T-helper 17 cell (primary cell): Measurements from ENCODE around the gene SLITRK2. TPM values are rescaled to one million over a fixed set of nuclear protein-coding genes. Genes with fewer than 3 reads are reported as not detected.

ENCODE experiments used
- ATAC-seq: fragments of 150-1000 bp; cut with Tn5 transposase; 2 replicates; pipeline ENCODE4 v1.10.0; 2021; ENCODE audit warnings: mild to moderate bottlenecking, moderate library complexity
- DNase-seq, 3 donors: peaks; one replicate each; pipeline versions ENCODE4 v3.0.0 to v3.0.0-alpha.2; 2020 to 2021
- H3K9me3 ChIP-seq: one replicate; pipeline ENCODE4 v1.7.0; 2013; ENCODE audit warnings: low read length, mild to moderate bottlenecking; ENCODE audit not compliant: control insufficient read depth, poor library complexity, severe bottlenecking
- H3K27ac Mint-ChIP-seq: one replicate; pipeline ENCODE4 v1.8.0; 2022; ENCODE audit warnings: mild to moderate bottlenecking, moderate library complexity, mixed read lengths
- H3K27me3 Mint-ChIP-seq: one replicate; pipeline ENCODE4 v1.8.0; 2022; ENCODE audit warnings: mixed read lengths
- H3K36me3 Mint-ChIP-seq: one replicate; pipeline ENCODE4 v1.8.0; 2022; ENCODE audit warnings: low read depth, mixed read lengths
- H3K4me1 Mint-ChIP-seq: one replicate; pipeline ENCODE4 v1.8.0; 2022; ENCODE audit warnings: mild to moderate bottlenecking, mixed read lengths
- H3K4me3 Mint-ChIP-seq: one replicate; pipeline ENCODE4 v1.8.0; 2022; ENCODE audit warnings: mild to moderate bottlenecking, moderate library complexity, mixed read lengths
- total RNA-seq, 4 donors: library from RNA in 2 of 4; stranded (reverse) in 2 of 4; gene quantifications; one replicate each; pipeline ENCODE4 v1.2.3 and lab custom pipeline; 2022 to 2026

SLITRK2 gene
- total RNA-seq, 2 donors from 2014 or later = not detected

- no peaks in the 10 kb centered on the region for H3K9me3 ChIP-seq
- H3K27me3 Mint-ChIP-seq = peaks cover 6% of the 10 kb centered on the region
- no peaks in the 10 kb centered on the region for H3K4me1 Mint-ChIP-seq
- no peak overlapping the region for H3K4me3 Mint-ChIP-seq
- H3K27ac Mint-ChIP-seq = no peak overlapping the region
- H3K36me3 Mint-ChIP-seq = no peaks in the 10 kb centered on the region
- DNase-seq (no peak), ATAC-seq (no peak)
These were observed 8.8 kb downstream of the SLITRK2 start for GRCh38 chrX:145826466-145826865.

GRCh38 chrX:145832796-145833195 lies 15.2 kb downstream of the SLITRK2 start:
- H3K9me3 ChIP-seq = no peaks in the 10 kb centered on the region
- DNase-seq (no peak), ATAC-seq (no peak)
- no peak overlapping the region for H3K4me3 Mint-ChIP-seq
- no peaks in the 10 kb centered on the region for H3K36me3 Mint-ChIP-seq
- H3K27ac Mint-ChIP-seq = no peak overlapping the region
- no peaks in the 10 kb centered on the region for H3K27me3 Mint-ChIP-seq
- H3K4me1 Mint-ChIP-seq = no peaks in the 10 kb centered on the region

GRCh38 chrX:145840531-145840930 lies 22.9 kb downstream of the SLITRK2 start:
- DNase-seq (no peak), ATAC-seq (no peak)
- Mint-ChIP-seq H3K27ac (no peak overlapping the region), H3K4me3 (no peak overlapping the region), H3K27me3 (no peaks in the 10 kb centered on the region), H3K36me3 (no peaks in the 10 kb centered on the region), H3K4me1 (no peaks in the 10 kb centered on the region)
- H3K9me3 ChIP-seq = no peaks in the 10 kb centered on the region

GRCh38 chrX:145843146-145843904 lies 25.7 kb downstream of the SLITRK2 start:
- no peaks in the 10 kb centered on the region for H3K9me3 ChIP-seq
- DNase-seq = no peak
- Mint-ChIP-seq H3K4me1 (no peaks in the 10 kb centered on the region), H3K27me3 (no peaks in the 10 kb centered on the region), H3K27ac (no peak overlapping the region), H3K4me3 (no peak overlapping the region), H3K36me3 (no peaks in the 10 kb centered on the region)
- ATAC-seq = no peak

GRCh38 chrX:145844886-145845285 lies 27.3 kb downstream of the SLITRK2 start:
- no peaks in the 10 kb centered on the region for H3K9me3 ChIP-seq
- Mint-ChIP-seq H3K27me3 (no peaks in the 10 kb centered on the region), H3K27ac (no peak overlapping the region), H3K36me3 (no peaks in the 10 kb centered on the region), H3K4me1 (no peaks in the 10 kb centered on the region), H3K4me3 (no peak overlapping the region)
- ATAC-seq = no peak
- DNase-seq = no peak

- ATAC-seq = no peak
- H3K9me3 ChIP-seq = no peaks in the 10 kb centered on the region
- no peaks in the 10 kb centered on the region for H3K36me3 Mint-ChIP-seq
- H3K4me3 Mint-ChIP-seq = no peak overlapping the region
- no peak for DNase-seq
- no peak overlapping the region for H3K27ac Mint-ChIP-seq
- H3K27me3 Mint-ChIP-seq = no peaks in the 10 kb centered on the region
- no peaks in the 10 kb centered on the region for H3K4me1 Mint-ChIP-seq
These were observed 30.8 kb downstream of the SLITRK2 start for GRCh38 chrX:145848448-145848847.

- no peaks in the 10 kb centered on the region for H3K27me3 Mint-ChIP-seq
- no peaks in the 10 kb centered on the region for H3K36me3 Mint-ChIP-seq
- no peak for DNase-seq
- no peaks in the 10 kb centered on the region for H3K4me1 Mint-ChIP-seq
- no peak overlapping the region for H3K4me3 Mint-ChIP-seq
- H3K9me3 ChIP-seq = no peaks in the 10 kb centered on the region
- no peak for ATAC-seq
- H3K27ac Mint-ChIP-seq = no peak overlapping the region
These were observed 31.2 kb downstream of the SLITRK2 start for GRCh38 chrX:145848857-145849256.

- H3K27ac Mint-ChIP-seq = no peak overlapping the region
- H3K9me3 ChIP-seq = no peaks in the 10 kb centered on the region
- DNase-seq = no peak
- no peaks in the 10 kb centered on the region for H3K4me1 Mint-ChIP-seq
- H3K27me3 Mint-ChIP-seq = no peaks in the 10 kb centered on the region
- H3K4me3 Mint-ChIP-seq = no peak overlapping the region
- H3K36me3 Mint-ChIP-seq = no peaks in the 10 kb centered on the region
- no peak for ATAC-seq
These were observed 35.6 kb downstream of the SLITRK2 start for GRCh38 chrX:145853181-145853580.

- no peaks in the 10 kb centered on the region for H3K9me3 ChIP-seq
- DNase-seq = no peak
- no peaks in the 10 kb centered on the region for H3K4me1 Mint-ChIP-seq
- no peak overlapping the region for H3K27ac Mint-ChIP-seq
- no peaks in the 10 kb centered on the region for H3K27me3 Mint-ChIP-seq
- H3K4me3 Mint-ChIP-seq = no peak overlapping the region
- ATAC-seq = no peak
- no peaks in the 10 kb centered on the region for H3K36me3 Mint-ChIP-seq
These were observed 38.6 kb downstream of the SLITRK2 start for GRCh38 chrX:145856181-145856580.

GRCh38 chrX:145861818-145862217 lies 44.2 kb downstream of the SLITRK2 start:
- H3K27me3 Mint-ChIP-seq = no peaks in the 10 kb centered on the region
- H3K36me3 Mint-ChIP-seq = no peaks in the 10 kb centered on the region
- no peak overlapping the region for H3K4me3 Mint-ChIP-seq
- H3K9me3 ChIP-seq = no peaks in the 10 kb centered on the region
- no peak overlapping the region for H3K27ac Mint-ChIP-seq
- H3K4me1 Mint-ChIP-seq = no peaks in the 10 kb centered on the region
- no peak for ATAC-seq
- no peak for DNase-seq

- no peak for ATAC-seq
- no peak overlapping the region for H3K27ac Mint-ChIP-seq
- no peaks in the 10 kb centered on the region for H3K9me3 ChIP-seq
- H3K4me1 Mint-ChIP-seq = no peaks in the 10 kb centered on the region
- no peak for DNase-seq
- H3K27me3 Mint-ChIP-seq = no peaks in the 10 kb centered on the region
- H3K4me3 Mint-ChIP-seq = no peak overlapping the region
- H3K36me3 Mint-ChIP-seq = no peaks in the 10 kb centered on the region
These were observed 47.5 kb downstream of the SLITRK2 start for GRCh38 chrX:145865082-145865481.
